ENCODE data around the gene STXBP3.
"Not testable (repeated sequence)": the region's sequence is repeated elsewhere in the genome, so short reads cannot be mapped to it uniquely, and the experiment has no call there.

The STXBP3 gene

DNA sequence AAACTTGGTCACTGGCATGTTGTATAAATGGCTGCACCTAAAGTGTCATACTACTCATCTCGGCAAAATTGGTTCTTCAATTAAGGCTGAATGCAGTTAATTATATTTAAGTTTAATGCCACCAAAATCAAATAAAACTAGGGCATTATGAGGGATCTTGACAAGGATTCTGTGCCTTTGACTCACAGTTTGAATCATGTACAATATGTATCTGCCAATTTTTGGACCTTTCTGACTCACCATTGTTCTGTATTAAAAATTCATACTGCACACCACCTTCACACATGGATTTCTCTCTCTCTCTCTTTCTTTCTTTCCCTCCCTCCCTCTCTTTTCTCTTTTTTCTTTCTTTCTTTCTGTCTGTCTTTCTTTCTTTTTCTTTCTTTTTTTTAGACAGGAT is 14.1 kb upstream of the STXBP3 start:
- peak; percentile 5 for DNase-seq

- DNase-seq, result no peak
Observed at GRCh38 chr1:108734171-108734865, 12.2 kb upstream of the STXBP3 start.

DNA sequence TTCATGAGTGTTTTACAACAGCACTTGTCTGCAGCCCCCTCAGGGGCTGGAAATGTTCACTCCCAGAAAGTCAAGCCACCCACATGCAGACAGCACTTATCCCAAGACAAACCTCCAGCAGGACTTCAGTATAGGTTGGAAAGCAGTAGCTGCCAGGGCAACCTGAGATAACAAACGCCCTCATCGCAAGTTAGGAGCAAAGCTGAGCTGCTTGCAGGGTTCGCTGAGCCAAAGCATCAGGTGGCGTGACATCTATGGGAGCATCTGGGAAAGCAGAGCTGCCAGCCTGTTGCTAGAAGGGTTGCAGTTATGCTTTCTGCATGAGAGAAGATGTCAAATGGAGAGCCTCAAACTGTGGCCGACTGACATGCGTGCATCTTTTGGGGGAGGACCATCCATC is 4.2 kb upstream of the STXBP3 start:
- DNase-seq, result no peak

DNA sequence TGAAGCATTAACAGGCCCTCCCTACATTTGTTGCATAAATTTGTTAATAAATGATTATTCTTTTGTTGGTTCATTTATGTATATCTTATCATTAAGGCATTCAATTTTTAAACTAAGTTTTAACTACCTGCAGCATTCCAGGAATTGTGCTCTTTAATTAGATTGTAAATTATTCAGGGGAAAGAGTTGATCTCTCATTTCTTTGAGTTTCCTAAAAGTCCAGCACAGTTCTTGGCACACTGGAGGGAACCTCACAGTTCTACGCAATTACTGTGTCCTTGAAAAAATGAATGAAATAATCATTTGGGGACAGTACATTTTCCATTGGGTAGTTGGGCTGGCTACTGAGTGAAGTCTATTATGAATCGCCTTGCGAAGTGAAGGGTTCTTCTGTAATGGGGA is 493 bp upstream of the STXBP3 start:
- DNase-seq, result no peak

GRCh38 chr1:108747171-108747850 is 837 bp downstream of the STXBP3 start:
- peak; percentile 80 for DNase-seq

- no peak for DNase-seq
Observed at GRCh38 chr1:108747898-108748297, 1.4 kb downstream of the STXBP3 start.

- no peak for DNase-seq
Observed at GRCh38 chr1:108749081-108749480, 2.6 kb downstream of the STXBP3 start.

DNA sequence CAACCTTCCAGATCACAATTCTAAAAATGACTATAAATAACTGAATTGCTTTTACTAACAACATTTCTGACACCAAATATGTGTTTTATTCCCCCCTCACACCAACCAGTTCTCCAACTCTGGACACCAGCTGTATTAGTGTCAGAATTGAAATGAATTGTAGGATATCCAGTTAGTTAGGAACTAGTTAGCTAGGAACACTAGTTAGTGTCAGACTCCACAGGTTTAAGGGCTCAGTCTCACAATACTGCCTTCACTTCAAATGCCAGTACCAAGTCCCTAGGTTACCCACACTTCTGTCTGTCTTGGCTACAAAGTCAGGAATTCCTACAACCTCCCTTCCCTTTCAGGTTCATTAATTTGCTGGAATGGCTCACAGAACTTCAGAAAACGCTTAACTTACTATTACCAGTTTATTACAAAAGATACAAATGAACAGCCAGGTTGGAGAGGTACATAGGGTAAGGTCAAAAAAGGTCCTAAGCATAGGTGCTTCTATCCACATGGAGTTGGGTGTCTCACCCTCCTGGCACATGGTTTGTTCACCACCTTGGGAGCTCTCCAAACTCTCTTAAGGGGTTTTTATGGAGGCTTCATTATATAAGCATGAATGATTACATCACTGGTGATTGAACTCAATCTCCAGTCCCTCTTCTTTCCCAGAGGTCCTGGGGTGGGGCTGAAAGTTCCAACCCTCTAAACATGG is 4.2 kb downstream of the STXBP3 start:
- no peak for DNase-seq

DNA sequence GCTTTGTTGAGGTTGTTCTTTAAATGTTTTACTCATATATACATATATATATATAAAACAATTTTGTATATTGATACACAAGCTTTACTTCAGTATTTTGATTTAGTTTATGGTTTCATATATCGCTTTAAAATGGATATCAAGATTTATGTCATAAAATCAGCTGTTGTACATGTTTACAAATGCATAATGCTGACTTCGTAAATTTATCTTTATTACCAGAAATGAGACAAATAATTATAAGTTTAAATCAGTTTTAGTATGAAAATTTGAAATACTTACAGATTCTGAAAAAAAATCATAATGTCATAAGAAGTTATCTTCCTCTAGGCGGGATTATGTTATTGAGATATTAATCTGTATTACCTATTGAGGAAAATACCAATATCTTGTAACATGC is 6.9 kb downstream of the STXBP3 start:
- no peak for DNase-seq

GRCh38 chr1:108758796-108759195 is 12.3 kb downstream of the STXBP3 start:
- DNase-seq, result no peak

DNA sequence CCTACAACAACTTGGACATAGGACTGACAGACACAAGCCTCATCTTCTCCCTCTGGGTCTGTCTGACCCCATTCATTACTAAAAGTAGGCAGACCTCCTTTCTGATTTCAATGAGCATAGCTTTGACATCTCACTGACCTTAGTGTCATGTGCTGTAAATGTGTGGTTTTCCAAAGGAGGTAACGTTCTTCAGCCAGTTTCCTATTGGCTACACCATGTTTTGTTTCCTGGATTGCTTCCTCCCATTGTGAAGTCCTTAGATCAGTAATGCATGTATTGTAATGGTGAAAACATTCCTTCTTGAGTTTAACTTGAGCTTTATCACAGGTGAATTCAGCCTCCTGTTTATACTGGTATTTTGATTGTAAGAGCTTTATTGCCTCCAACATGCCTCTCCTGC is 20.6 kb downstream of the STXBP3 start:
- no peak for DNase-seq

- no peak for DNase-seq
Observed at GRCh38 chr1:108767708-108768107, 21.2 kb downstream of the STXBP3 start.

DNA sequence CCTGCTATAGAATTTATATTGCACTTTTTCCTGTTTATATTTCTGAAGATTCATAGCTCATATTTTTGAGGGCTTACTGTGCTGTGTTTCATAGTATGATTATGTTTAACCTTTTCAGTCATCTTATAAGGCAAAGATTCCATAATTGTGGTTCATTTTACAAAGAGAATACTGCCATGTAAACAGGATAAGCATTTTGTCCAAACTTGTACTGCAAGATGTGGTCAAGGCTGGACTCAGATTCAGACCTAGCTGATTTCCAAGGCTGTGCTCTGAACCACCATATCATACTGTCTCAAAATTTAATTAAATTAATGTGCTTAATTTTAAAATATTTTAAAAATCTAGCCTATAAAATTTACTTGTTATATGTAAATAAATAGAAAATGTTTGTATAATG is 31.4 kb downstream of the STXBP3 start:
- no peak for DNase-seq

- no peak for DNase-seq
Observed at GRCh38 chr1:108779455-108779854, 33.0 kb downstream of the STXBP3 start.

DNA sequence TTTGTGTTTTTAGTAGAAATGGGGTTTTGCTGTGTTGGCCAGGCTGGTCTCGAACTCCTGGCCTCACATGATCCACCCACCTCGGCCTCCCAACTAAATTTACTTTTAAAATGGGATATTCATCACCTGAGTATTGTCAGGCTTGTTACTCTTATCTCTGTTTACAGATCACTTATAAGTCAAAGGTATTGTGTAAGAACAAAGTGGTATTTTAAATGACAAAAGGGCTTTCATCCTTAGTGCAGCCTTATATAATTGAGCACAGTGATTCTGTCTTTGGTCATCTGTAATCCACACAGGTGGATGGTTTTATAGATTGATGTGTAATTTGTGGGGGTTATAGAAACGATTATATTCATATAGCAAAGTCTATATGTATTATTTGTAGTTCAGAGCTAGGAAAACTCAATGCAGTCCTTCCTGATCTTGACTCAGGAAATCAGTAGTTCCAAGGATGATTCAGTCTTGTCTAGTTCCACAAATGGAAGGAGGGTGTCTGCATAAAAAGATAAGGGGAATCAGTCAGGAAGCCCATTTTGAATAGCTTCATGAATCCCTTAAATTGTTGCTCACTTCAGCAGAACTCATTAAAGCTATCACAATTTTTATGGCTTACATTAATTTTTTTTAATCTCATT is 34.6 kb downstream of the STXBP3 start:
- no peak for DNase-seq

DNA sequence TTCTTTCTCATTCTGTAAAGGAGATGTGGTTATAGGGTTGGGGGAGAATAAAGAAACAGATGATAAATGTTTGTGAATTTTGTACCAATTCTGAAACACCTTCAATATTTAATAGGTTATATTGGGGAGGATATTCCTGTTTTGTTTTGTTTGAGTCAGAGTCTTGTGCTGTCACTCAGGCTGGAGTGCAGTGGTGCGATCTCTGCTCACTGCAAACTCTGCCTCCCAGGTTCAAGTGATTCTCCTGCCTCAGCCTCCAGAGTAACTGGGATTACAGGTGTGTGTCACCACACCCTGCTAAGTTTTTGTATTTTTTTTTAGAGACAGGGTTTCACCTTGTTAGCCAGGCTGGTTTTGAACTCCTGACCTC is 35.1 kb downstream of the STXBP3 start:
- not testable (repeated sequence) for DNase-seq

DNA sequence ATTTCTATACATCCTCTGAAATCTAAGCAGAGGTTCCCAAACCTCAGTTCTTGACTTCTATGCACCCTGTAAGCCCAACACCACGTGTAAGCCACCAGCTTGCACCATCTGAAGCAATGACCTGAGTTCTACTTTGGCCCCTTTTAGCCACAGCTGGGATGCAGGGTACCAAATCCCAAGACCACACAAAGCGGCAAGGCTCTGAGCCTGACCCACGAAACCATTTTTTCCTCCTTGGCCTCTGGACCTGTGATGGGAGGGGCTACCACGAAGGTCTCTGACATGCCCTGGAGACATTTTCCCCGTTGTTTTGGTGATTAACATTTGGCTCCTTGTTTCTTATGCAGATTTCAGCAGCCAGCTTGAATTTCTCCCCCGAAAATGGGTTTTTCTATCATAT is 38.8 kb downstream of the STXBP3 start:
- no peak for DNase-seq

DNA sequence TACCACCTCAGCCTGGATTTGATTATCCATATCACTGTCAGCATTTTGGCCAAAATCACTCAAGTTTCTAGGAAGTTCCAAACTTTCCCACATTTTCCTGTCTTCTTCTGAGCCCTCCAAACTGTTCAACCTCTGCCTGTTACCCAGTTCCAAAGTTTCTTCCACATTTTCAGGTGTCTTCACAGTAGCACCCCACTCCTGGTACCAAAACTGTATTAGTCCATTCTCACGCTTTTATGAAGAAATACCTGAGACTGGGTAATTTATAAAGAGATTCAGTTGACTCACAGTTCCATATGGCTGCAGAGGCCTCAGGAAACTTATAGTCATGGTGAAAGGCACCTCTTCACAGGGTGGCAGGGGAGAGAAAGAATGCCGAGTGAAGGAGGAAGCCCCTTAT is 39.4 kb downstream of the STXBP3 start:
- no peak for DNase-seq

DNA sequence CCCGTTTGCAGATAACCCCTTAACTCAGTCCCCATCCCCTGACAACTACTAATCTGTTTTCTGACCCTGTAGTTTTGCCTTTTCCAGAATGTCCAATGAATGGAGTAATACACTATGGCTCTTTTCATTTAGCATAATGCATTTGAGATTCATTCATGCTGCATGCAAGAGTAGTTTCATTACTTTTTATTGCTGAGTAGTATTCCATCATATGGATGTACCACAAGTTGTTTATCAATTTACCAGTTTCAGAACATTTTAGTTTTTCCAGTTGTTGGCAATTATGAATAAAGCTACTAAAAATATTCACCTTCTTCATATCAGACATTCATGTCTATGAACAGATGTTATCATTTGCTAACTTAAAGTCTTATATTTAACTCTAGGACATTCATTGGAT is 45.3 kb downstream of the STXBP3 start:
- no peak for DNase-seq

DNA sequence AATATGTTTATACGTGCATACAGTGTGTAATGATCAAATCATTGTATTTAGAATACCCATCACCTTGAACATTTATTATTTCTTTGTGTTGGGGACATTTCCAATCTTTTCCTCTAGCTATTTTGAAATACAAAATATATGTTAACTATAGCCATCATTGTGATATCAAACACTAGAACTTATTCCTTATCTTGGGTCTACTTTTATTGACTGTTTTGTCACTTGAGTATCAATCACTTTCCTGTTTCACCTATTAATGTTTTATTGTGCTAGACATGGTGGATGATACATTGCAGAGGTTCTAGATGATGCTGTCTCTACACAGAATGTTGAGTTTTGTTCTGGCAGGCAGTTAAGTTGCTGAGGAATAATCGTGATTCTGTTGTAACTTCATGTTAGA is 45.9 kb downstream of the STXBP3 start:
- no peak for DNase-seq

DNA sequence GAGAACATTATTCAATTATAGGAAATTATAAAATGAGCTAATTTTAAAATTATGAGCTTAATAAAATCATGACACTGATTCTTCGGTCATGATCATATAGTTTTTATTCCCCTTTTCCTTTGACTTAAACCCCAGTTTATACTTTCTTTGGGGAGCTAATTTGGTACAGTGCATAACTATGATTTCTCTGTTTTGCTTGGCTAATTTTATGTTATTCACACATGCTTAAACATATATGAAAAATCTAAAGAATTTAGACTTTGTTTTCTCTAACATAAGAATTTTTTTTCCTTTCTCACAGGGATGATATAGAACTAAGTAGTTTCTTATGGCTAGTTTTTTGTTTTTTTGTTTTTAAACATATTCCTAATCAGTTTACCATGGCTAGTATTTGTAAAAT is 52.5 kb downstream of the STXBP3 start:
- no peak for DNase-seq

DNA sequence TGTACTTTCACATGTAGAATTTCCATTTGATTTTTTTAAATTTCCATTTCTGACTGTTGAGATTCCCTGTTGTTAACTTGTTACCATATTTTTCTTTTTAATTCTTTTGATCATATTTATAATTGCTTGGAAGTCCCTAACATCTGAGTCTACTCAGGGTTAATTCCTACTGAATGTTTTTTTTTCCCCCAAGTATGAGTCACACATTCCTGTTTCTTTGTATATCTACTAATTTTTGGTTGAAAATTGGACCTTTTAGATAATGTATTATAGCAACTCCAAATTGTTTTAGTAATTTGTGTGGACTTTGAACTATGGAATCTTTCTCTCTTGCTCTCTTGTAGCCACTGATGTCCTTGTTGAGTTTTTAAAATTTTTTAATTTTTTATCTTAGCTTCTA is 54.6 kb downstream of the STXBP3 start:
- peak; percentile 32 for DNase-seq

GRCh38 chr1:108803548-108803947 is 57.1 kb downstream of the STXBP3 start:
- DNase-seq, result no peak

DNA sequence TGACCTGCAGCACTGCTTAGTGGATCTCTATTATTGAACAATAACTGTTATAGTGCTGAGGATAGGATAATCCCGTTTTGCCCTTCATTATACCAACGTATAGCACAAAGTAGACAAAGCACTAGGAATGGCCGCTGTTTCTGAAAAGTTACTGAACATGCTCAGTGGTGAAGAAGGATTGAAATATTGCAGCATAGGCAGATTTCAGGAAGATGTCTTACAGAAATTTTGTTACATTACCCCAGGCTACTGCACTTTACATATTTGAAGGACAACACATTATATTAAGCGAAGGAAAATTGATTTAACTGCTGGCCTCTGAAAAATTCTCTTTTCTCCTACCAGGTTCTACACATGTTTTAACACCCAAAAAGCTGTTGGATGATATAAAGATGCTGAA is 62.0 kb downstream of the STXBP3 start:
- DNase-seq, result no peak
